KMS-11 (cell line): Measurements from ENCODE around the gene SPPL2B.

ENCODE experiments used
- H2AFZ ChIP-seq: fragments of 200-600 bp; sonication (generic); 2 replicates; pipeline ENCODE4 v1.6.1; 2016; ENCODE audit warnings: antibody characterized with exemption, mixed run types, low read depth
- H3K27ac ChIP-seq: fragments of 200-600 bp; sonication (generic); 2 replicates; pipeline ENCODE4 v1.6.1; 2016; ENCODE audit warnings: mild to moderate bottlenecking, mixed run types
- H3K27me3 ChIP-seq: fragments of 200-600 bp; sonication (generic); 2 replicates; pipeline ENCODE4 v1.6.1; 2017; ENCODE audit warnings: mild to moderate bottlenecking, low read depth, mixed run types, moderate library complexity; ENCODE audit not compliant: insufficient read depth
- H3K36me3 ChIP-seq: fragments of 200-600 bp; sonication (generic); 2 replicates; pipeline ENCODE4 v1.6.1; 2017; ENCODE audit warnings: mild to moderate bottlenecking, mixed run types; ENCODE audit not compliant: insufficient read depth
- H3K4me1 ChIP-seq: fragments of 200-600 bp; sonication (generic); 2 replicates; pipeline ENCODE4 v1.6.1; 2016; ENCODE audit warnings: mild to moderate bottlenecking, low read depth, mixed run types; ENCODE audit not compliant: poor library complexity, severe bottlenecking
- H3K4me2 ChIP-seq: fragments of 200-600 bp; sonication (generic); 2 replicates; pipeline ENCODE4 v1.7.0; 2016; ENCODE audit warnings: mild to moderate bottlenecking, mixed run types
- H3K4me3 ChIP-seq: fragments of 200-600 bp; sonication (generic); IDR thresholded peaks from 2 replicates; pipeline ENCODE4 v1.6.1; 2017; ENCODE audit warnings: low read depth, low read length, mixed read lengths; ENCODE audit not compliant: insufficient read depth
- H3K79me2 ChIP-seq: fragments of 200-600 bp; sonication (generic); 2 replicates; pipeline ENCODE4 v1.6.1; 2016; ENCODE audit warnings: low read depth, mixed run types; ENCODE audit not compliant: insufficient read depth
- H3K9ac ChIP-seq: fragments of 200-600 bp; sonication (generic); 2 replicates; pipeline ENCODE4 v1.6.1; 2016; ENCODE audit warnings: mild to moderate bottlenecking, mixed run types
- H4K20me1 ChIP-seq: fragments of 200-600 bp; sonication (generic); 2 replicates; pipeline ENCODE4 v1.6.1; 2016; ENCODE audit warnings: mild to moderate bottlenecking, mixed run types; ENCODE audit not compliant: insufficient read depth
- TF ChIP-seq, protein P1 (sequence below): fragments of 200-600 bp; sonication (generic); conservative IDR thresholded peaks from 2 replicates; pipeline ENCODE4 v1.6.1; 2017; ENCODE audit warnings: low read depth, mild to moderate bottlenecking, antibody characterized with exemption, low read length, moderate library complexity, mixed read lengths

Gene SPPL2B

DNA sequence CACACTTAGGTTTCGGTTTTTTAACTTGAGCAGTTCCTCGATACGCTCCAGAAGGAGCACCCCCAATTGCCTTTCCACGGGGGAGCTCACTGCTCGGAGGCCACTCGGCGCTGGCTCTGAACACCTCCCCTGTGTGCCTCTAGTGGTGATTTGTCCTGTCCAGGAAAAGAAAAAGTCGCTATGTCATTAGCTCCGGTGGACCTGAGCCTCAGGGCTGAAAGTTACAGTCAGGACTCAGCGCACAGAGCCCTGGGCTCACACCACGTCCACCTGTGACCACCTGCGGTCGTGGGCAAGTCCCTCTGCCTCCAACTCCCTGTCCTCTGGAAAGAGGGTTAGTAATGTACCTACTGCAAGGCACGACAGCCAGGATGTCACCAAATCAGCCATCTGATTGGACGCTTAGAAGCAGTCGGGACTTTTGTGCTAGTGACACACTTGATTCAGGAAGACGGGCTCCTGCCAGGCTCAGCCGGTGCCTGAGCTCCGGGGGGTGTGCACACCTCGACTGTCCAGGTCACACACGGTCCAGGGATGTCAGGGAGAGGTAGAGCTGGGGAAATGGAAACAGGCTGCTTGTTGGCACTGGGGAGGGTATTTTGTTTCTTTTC lies 27.7 kb downstream of the SPPL2B start:
- TF ChIP-seq, protein P1, sequence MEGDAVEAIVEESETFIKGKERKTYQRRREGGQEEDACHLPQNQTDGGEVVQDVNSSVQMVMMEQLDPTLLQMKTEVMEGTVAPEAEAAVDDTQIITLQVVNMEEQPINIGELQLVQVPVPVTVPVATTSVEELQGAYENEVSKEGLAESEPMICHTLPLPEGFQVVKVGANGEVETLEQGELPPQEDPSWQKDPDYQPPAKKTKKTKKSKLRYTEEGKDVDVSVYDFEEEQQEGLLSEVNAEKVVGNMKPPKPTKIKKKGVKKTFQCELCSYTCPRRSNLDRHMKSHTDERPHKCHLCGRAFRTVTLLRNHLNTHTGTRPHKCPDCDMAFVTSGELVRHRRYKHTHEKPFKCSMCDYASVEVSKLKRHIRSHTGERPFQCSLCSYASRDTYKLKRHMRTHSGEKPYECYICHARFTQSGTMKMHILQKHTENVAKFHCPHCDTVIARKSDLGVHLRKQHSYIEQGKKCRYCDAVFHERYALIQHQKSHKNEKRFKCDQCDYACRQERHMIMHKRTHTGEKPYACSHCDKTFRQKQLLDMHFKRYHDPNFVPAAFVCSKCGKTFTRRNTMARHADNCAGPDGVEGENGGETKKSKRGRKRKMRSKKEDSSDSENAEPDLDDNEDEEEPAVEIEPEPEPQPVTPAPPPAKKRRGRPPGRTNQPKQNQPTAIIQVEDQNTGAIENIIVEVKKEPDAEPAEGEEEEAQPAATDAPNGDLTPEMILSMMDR, result no peak
- no peak overlapping the region for H3K4me3 ChIP-seq
- H3K4me2 ChIP-seq, result no peak overlapping the region
- H3K9ac ChIP-seq, result no peak overlapping the region
- H3K27ac ChIP-seq, result no peak overlapping the region
- no peaks in the 10 kb centered on the region for H3K79me2 ChIP-seq
- H3K27me3 ChIP-seq, result no peaks in the 10 kb centered on the region; the same call in 1 of the 2 replicates
- no peaks in the 10 kb centered on the region for H4K20me1 ChIP-seq
- H3K36me3 ChIP-seq, result no peaks in the 10 kb centered on the region
- H3K4me1 ChIP-seq, result no peaks in the 10 kb centered on the region
- no peak overlapping the region for H2AFZ ChIP-seq

DNA sequence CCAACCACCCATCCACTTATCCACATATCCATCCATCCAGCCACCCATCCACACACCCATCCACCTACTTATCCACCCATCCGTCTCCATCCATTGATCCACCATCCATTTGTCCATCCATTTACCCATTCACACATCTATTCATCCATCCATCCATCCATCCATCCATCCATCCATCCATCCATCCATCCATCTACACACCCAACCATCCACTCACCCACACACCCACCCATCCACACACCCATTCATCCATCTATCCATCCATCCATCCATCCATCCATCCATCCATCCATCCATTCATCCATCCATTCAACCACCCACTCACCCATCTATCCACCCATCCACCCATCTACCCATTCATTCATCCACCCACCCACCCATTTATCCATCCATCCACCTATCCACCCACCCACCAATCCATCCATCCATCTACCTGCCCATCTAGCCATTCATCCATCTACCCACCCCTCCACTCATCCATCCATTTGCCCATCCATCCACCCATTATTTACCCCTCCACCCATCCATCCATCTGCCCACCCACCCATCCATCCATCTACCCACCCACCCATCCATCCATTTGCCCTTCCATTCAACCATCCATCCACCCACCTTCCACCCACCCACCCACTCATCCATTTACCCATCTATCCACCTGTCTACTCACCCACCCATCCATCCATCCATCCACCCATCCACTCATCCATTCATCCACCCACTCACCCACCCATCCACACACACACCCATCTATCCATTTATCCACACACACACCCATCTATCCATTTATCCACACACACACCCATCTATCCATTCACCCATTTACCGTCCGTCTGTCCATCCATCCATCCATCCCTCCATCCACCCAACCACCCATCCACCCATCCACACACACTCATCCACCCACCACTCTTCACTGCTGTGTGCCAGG lies 29.1 kb downstream of the SPPL2B start:
- TF ChIP-seq, protein P1, result no peak

DNA sequence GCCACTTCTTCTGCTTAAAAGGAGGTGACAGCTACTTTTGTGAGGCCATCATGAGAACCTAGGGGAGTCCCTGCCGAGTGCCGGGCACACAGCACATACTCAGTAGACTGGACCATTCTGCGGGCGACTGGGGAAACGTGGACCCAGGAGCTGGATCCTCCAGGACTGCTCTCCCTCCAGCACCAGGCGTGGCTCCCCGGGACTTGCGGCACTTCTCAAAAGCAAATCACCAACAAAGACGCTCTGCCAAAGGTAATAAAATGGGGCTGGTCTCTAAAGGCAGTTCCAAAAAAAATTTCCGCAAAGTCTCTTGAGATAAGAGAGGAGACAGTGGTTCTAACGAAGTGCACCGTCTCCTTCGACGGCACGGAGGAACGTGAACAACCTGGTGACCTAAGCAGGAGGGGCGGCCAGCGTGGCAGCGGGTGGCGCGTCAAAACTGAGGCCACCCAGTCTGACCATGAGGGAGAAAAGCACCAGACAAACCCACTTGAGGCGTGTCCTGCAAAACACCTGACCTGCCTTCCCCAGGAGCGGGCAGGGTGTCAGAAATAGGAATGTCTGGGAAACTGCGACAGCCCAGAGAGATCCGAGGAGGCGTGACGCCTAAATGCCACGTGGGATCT lies 30.2 kb downstream of the SPPL2B start:
- Histone ChIP-seq H2AFZ (no peak overlapping the region), H3K4me2 (no peak overlapping the region), H3K4me1 (no peaks in the 10 kb centered on the region), H3K9ac (no peak overlapping the region), H3K27ac (no peak overlapping the region), H4K20me1 (no peaks in the 10 kb centered on the region), H3K4me3 (no peak overlapping the region), H3K79me2 (no peaks in the 10 kb centered on the region), H3K36me3 (no peaks in the 10 kb centered on the region), H3K27me3 (no peaks in the 10 kb centered on the region; the same call in 1 of the 2 replicates)
- TF ChIP-seq, protein P1, result no peak

More for the DNA sequence above, 29.1 kb downstream of the SPPL2B start:
- Histone ChIP-seq H2AFZ (no peak overlapping the region), H3K4me2 (no peak overlapping the region), H3K4me1 (no peaks in the 10 kb centered on the region), H3K36me3 (no peaks in the 10 kb centered on the region), H3K27me3 (no peaks in the 10 kb centered on the region; the same call in 1 of the 2 replicates), H3K4me3 (no peak overlapping the region), H4K20me1 (no peaks in the 10 kb centered on the region), H3K9ac (no peak overlapping the region), H3K79me2 (no peaks in the 10 kb centered on the region), H3K27ac (no peak overlapping the region)

DNA sequence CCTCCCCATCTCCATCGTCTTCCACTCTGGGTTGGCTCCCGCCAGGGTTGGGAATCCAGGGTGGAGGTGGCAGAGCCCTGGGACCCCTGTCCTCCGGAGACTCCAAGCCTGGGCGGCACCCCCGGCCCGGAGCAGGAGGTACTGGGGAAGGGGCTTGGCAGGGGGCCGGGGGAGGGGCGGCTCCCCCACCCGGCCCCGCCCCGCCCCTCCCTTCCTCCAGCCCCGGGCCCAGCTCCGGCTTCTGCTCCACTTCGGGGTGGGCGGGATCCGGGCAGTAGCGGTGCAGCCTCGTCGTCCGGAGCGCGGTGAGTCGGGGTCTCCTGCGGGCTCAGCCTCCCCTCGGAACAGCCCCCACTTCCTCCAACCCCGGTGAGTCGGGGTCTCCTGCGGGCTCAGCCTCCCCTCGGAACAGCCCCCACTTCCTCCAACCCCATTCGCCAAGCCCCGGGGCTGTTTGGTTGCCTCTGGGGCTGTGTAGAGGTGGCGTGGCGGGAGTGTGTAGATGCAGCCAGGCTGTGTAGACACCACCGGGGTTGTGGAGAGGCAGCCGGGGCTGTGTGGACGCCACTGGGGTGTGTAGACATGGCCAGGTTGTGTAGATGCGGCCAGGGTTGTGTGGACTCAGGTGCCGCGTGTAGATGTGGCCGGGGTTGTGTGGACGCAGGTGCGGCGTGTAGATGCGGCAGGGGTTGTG lies 31.7 kb downstream of the SPPL2B start, which contains the start of gene TMPRSS9:
Gene TMPRSS9, plus strand, starts transcription at position 274 of the 694 bp plus-strand sequence. CDS start 29,521 bp downstream, outside the sequence.
- H3K27ac ChIP-seq, result no peak within 1 kb of the TSS
- H3K79me2 ChIP-seq, result no peaks in the 10 kb centered on the region
- TF ChIP-seq, protein P1, result no peak
- H3K27me3 ChIP-seq, result no peaks in the 10 kb centered on the region; the same call in 1 of the 2 replicates
- no peak within 1 kb of the TSS for H3K9ac ChIP-seq
- no peak within 1 kb of the TSS for H2AFZ ChIP-seq
- no peaks in the 10 kb centered on the region for H3K4me1 ChIP-seq
- no peaks in the 10 kb centered on the region for H4K20me1 ChIP-seq
- H3K36me3 ChIP-seq, result no peaks in the 10 kb centered on the region
- H3K4me3 ChIP-seq, result no peak within 1 kb of the TSS
- no peak within 1 kb of the TSS for H3K4me2 ChIP-seq
